GM12878 (cell line): ENCODE data around the gene ZMYND15. TPM values are rescaled to one million over a fixed set of nuclear protein-coding genes. Genes with fewer than 3 reads are reported as not detected.

Experiments used
- ATF3 ChIP-seq: IDR thresholded peaks from 2 replicates; pipeline ENCODE4 v1.6.1; 2011; ENCODE audit warnings: low read depth, mild to moderate bottlenecking, low read length, moderate library complexity, borderline replicate concordance; ENCODE audit errors: extremely low read depth
- BCL11A ChIP-seq: IDR thresholded peaks from 2 replicates; pipeline ENCODE4 v1.6.1; 2011; ENCODE audit warnings: low read depth, low read length
- CREB1 ChIP-seq: IDR thresholded peaks from 2 replicates; pipeline ENCODE4 v1.6.1; 2012; ENCODE audit warnings: low read depth, mild to moderate bottlenecking, inconsistent platforms
- MAX ChIP-seq: IDR thresholded peaks from 2 replicates; pipeline ENCODE4 v1.6.1; 2012; ENCODE audit warnings: low read depth, low read length, improper control_type of control experiment
- MEF2B ChIP-seq: fragments of 450-650 bp; IDR thresholded peaks from 2 replicates; pipeline ENCODE4 v1.6.1; 2018; ENCODE audit warnings: mild to moderate bottlenecking, moderate library complexity; ENCODE audit not compliant: partially characterized antibody, poor library complexity, severe bottlenecking
- MLLT1 ChIP-seq: fragments of 450-650 bp; IDR thresholded peaks from 2 replicates; pipeline ENCODE4 v1.6.1; 2016; ENCODE audit warnings: mild to moderate bottlenecking
- MTA3 ChIP-seq: IDR thresholded peaks from 2 replicates; pipeline ENCODE4 v1.6.1; 2012; ENCODE audit warnings: low read length, inconsistent platforms, borderline replicate concordance
- MYB ChIP-seq: fragments of 150-350 bp; IDR thresholded peaks from 2 replicates; pipeline ENCODE4 v1.6.1; 2014; ENCODE audit warnings: mild to moderate bottlenecking, low read depth, low read length, borderline replicate concordance
- NFIC ChIP-seq: IDR thresholded peaks from 2 replicates; pipeline ENCODE4 v1.6.1; 2012; ENCODE audit warnings: low read depth, mild to moderate bottlenecking, inconsistent platforms, low read length, moderate library complexity
- NR2C2 ChIP-seq: IDR thresholded peaks from 2 replicates; pipeline ENCODE4 v1.6.1; 2011; ENCODE audit warnings: borderline replicate concordance, low read depth; ENCODE audit not compliant: control insufficient read depth, insufficient read length
- RBBP5 ChIP-seq: fragments of 200-600 bp; sonication (generic); conservative IDR thresholded peaks from 2 replicates; pipeline ENCODE4 v1.6.1; 2016
- RELB ChIP-seq: fragments of 450-650 bp; IDR thresholded peaks from 2 replicates; pipeline ENCODE4 v1.6.1; 2017; ENCODE audit warnings: low read depth, mild to moderate bottlenecking, moderate library complexity
- SMAD5 ChIP-seq: IDR thresholded peaks from 2 replicates; pipeline ENCODE4 v1.6.1; 2016; ENCODE audit warnings: antibody characterized with exemption, low read depth
- SREBF2 ChIP-seq: IDR thresholded peaks from 2 replicates; pipeline ENCODE4 v1.6.1; 2012; ENCODE audit warnings: mild to moderate bottlenecking, low read length
- ZBTB4 ChIP-seq: fragments of 450-650 bp; formaldehyde crosslinking; IDR thresholded peaks from 2 replicates; pipeline ENCODE4 v1.4.0; 2022; ENCODE audit warnings: mild to moderate bottlenecking, moderate library complexity
- ZBTB40 ChIP-seq: fragments of 450-650 bp; IDR thresholded peaks from 2 replicates; pipeline ENCODE4 v1.6.1; 2016; ENCODE audit warnings: mild to moderate bottlenecking, moderate library complexity, borderline replicate concordance
- ZSCAN29 ChIP-seq: fragments of 450-650 bp; IDR thresholded peaks from 2 replicates; pipeline ENCODE4 v1.6.1; 2017; ENCODE audit warnings: mild to moderate bottlenecking, moderate library complexity
- ZZZ3 ChIP-seq: IDR thresholded peaks from 2 replicates; pipeline ENCODE4 v1.6.1; 2011; ENCODE audit warnings: low read depth; ENCODE audit not compliant: control insufficient read depth, insufficient read length
- polyA plus RNA-seq, 11 experiments: library from polyadenylated mRNA; depleted of rRNA in 4 of 11; unstranded in 6 of 11; stranded (reverse) in 5 of 11; fragments of >200 nt; fragmentation: Nextera tagmentation in 4 of 11; fragmentation: Illumina TruSeq in 1 of 11; extraction: Ambion mirVana in 4 of 11; extraction: Trizol in 1 of 11; gene quantifications; 1 replicate in 1 of 11; 2 replicates in 10 of 11; pipeline versions ENCODE4 v1.2.1 to v1.2.3, GENCODE V29; 2011 to 2016; ENCODE audit warnings: inconsistent platforms in 2 of 11, missing spikeins in 2 of 11, low read depth in 1 of 11
- total RNA-seq, 4 experiments: library from RNA; depleted of rRNA in 3 of 4; stranded (reverse); fragments of >200 nt in 3 of 4; fragmentation: Illumina TruSeq in 1 of 4; extraction: Trizol in 1 of 4; gene quantifications; 2 replicates each; pipeline versions ENCODE4 v1.2.1 to v1.2.3, GENCODE V29; 2013 to 2021

Gene ZMYND15
- total and polyA plus RNA-seq, 10 of the 15 experiments (the other 5 are each of a cell fraction or from before 2014, with no cell fraction given) = 0.03 to 0.17 (median 0.06) TPM; not detected in 4

GRCh38 chr17:4696437-4696805 lies 43.2 kb upstream of the ZMYND15 start (continued):
- TF ChIP-seq NR2C2 = no peak
- no peak for TF ChIP-seq ZBTB4
- TF ChIP-seq ATF3 = no peak
- 0 out of 2 replicates have a peak, but pooled peaks have one; percentile 66 for TF ChIP-seq MLLT1
- no peak for TF ChIP-seq MTA3
- peak; percentile 30; the same call in 1 of the 2 replicates for TF ChIP-seq NFIC
- no peak for TF ChIP-seq MYB
- peak; percentile 56; the same call in 1 of the 2 replicates for TF ChIP-seq CREB1
- TF ChIP-seq RELB = peak; percentile 29; the same call in 1 of the 2 replicates
- no peak for TF ChIP-seq ZSCAN29
- TF ChIP-seq BCL11A = no peak
- TF ChIP-seq MAX = no peak
- TF ChIP-seq SREBF2 = no peak
- TF ChIP-seq ZZZ3 = no peak
- no peak for TF ChIP-seq RBBP5
- TF ChIP-seq ZBTB40 = peak; percentile 51; the same call in 1 of the 2 replicates
- no peak for TF ChIP-seq SMAD5
- TF ChIP-seq MEF2B = no peak
